Skeletal muscle satellite cell (primary cell): Measurements from ENCODE around the gene MYRIP.

Experiments used
- H3K27me3 ChIP-seq: 2 replicates; pipeline ENCODE4 v1.7.0; 2013; ENCODE audit warnings: low read length; ENCODE audit not compliant: control insufficient read depth, insufficient read depth
- H3K36me3 ChIP-seq: 2 replicates; pipeline ENCODE4 v1.7.0; 2013; ENCODE audit warnings: mild to moderate bottlenecking, control low read depth, low read length; ENCODE audit not compliant: insufficient read depth
- H3K4me1 ChIP-seq: 2 replicates; pipeline ENCODE4 v1.7.0; 2013; ENCODE audit warnings: low read length; ENCODE audit not compliant: control insufficient read depth, insufficient read depth
- H3K4me2 ChIP-seq: 2 replicates; pipeline ENCODE4 v1.7.0; 2013; ENCODE audit warnings: mild to moderate bottlenecking, low read length
- H3K4me3 ChIP-seq: 2 replicates; pipeline ENCODE4 v1.7.0; 2013; ENCODE audit warnings: low read length
- H3K9ac ChIP-seq: 2 replicates; pipeline ENCODE4 v1.7.0; 2013; ENCODE audit warnings: mild to moderate bottlenecking, low read depth, low read length, moderate library complexity
- H3K9me3 ChIP-seq: replicated peaks from 2 replicates; pipeline ENCODE4 v1.7.0; 2013; ENCODE audit warnings: mild to moderate bottlenecking, control low read depth, low read length

MYRIP gene

DNA sequence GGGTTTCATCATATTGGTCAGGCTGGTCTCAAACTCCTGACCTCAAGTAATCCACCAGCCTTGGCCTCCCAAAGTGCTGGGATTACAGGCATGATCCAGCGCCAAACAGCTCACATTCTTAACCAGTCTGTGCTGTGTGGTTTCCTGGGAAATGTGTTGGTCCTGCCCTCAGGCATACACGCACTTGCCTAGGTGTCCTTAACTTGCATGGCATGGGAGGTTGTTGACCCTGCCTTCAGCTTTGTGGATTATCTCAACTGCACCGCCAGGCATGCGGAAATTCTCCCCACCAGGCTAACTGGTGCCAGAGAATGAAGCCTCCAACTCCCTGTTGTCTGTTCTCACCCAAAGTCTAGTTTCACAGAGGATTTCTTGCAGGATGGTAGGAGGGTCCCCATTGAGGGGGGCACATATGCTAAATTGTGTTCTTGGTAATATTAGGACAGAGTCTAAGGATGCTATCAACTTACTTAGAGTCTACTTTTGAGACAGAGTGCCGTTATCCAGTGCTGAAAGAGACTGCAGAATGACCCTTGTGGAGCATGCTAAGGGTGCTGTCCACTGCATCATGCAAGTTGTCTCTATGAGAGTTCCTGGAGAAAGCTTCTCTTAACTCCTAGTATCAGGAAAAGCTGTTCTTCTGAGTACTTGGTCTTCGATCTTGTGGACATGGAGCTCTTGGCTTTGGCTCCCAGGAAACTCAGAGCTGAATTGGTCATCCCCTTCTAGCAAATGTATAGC, 438.5 kb downstream of the MYRIP start:
- Histone ChIP-seq H3K4me1 (no peaks in the 10 kb centered on the region), H3K36me3 (no peaks in the 10 kb centered on the region), H3K9me3 (no peaks in the 10 kb centered on the region), H3K9ac (no peak overlapping the region), H3K4me2 (no peak overlapping the region), H3K27me3 (no peaks in the 10 kb centered on the region), H3K4me3 (no peak overlapping the region)

DNA sequence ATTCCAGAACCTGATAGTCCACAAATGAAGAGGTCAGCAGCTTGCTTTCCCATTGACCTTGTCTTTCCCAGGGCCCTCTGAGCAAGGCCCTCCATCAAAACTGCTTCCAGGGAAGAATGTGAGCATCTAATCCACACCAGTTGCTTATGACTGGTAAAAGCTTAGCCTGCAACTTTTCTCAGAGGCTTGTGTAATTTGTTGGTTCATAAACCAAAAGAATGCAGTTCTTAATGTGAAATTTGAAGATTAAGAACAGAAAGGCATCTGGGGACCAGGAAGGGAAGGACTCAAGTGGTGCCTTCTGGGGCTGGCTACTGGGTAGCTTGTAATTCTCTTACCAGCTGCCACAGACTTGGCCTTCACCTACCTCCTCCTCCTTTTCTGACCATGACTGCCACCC, 439.2 kb downstream of the MYRIP start:
- Histone ChIP-seq H3K4me2 (no peak overlapping the region), H3K9ac (no peak overlapping the region), H3K27me3 (no peaks in the 10 kb centered on the region), H3K36me3 (no peaks in the 10 kb centered on the region), H3K9me3 (no peaks in the 10 kb centered on the region), H3K4me3 (no peak overlapping the region), H3K4me1 (no peaks in the 10 kb centered on the region)

DNA sequence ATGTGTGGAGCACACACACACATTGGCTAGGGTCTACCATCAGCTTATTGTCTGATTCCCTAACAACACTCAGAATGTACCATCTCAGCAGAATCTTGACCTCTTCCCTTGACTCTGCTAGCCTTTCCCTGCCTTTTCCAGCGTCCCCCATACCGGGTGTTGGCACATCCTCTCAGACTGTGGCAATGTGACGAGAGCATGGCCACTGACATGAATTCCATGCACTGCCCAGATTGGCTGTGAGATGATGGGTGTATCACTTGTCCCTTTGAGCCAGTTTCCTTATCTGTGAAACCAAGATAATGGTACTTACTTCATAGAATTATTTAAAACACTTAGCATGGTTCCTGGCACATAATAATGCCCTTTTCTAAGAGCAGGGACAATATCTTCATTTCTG, 439.8 kb downstream of the MYRIP start:
- Histone ChIP-seq H3K4me2 (no peak overlapping the region), H3K4me1 (no peaks in the 10 kb centered on the region), H3K4me3 (no peak overlapping the region), H3K36me3 (no peaks in the 10 kb centered on the region), H3K9ac (no peak overlapping the region), H3K9me3 (no peaks in the 10 kb centered on the region), H3K27me3 (no peaks in the 10 kb centered on the region)

DNA sequence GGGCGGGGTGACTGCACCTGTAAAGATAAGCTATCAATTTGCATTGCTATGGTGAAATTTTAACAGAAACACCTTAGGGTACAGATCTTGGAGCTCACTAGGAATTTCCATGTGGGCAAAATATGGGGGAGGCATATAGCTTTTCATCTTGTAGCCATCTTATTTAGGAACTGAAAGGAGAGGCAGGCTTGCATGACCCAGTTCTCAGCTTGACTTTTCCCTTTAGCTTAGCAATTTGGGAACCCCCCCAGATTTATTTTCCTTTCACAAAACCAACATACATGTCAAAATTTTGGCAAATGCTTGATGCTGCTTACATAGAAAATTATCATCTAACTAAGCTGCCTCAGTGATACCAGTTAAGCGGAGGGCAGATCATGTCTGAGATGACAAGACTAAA, 445.1 kb downstream of the MYRIP start:
- Histone ChIP-seq H3K36me3 (no peaks in the 10 kb centered on the region), H3K9me3 (no peaks in the 10 kb centered on the region), H3K4me1 (no peaks in the 10 kb centered on the region), H3K4me3 (no peak overlapping the region), H3K4me2 (no peak overlapping the region), H3K9ac (no peak overlapping the region), H3K27me3 (no peaks in the 10 kb centered on the region)

DNA sequence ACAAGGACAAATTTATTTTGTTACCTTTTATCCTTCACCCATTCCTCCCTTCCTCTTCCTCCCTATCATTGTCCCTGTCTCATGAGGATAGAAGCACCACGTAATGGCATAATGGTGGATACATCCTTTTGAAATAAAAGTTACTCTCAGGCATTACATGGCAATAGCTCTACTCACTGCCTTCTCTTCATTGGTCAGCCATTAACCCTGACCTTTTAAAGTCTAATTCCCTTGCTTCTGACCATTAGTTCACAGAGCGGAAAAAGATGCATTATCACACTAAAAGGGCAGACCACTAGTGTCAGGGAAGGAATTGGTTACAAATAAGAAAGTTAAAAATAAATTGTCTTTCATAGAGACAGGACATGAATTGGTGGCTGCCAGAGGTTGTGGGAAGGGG, 445.5 kb downstream of the MYRIP start:
- Histone ChIP-seq H3K9me3 (no peaks in the 10 kb centered on the region), H3K27me3 (no peaks in the 10 kb centered on the region), H3K9ac (no peak overlapping the region), H3K4me2 (no peak overlapping the region), H3K36me3 (no peaks in the 10 kb centered on the region), H3K4me1 (no peaks in the 10 kb centered on the region), H3K4me3 (no peak overlapping the region)

DNA sequence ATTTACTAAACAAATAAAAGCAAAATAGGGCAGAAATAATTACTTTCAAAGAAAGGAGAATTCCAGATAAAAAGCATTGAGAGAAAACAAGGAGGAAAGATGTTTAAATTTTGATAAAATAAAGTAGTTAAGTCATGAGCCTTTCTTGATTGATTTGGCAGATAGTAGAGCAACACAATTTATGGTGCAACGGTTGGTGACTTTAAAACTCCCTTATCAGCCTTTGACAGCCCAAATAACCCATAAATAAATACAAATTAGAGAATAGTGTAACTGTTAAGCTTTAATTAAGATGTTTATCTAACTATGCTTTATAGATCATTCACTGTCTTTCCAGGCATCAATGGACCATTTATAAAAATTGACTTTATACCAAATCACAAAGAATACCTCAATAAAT, 446.1 kb downstream of the MYRIP start:
- no peaks in the 10 kb centered on the region for H3K9me3 ChIP-seq
- no peaks in the 10 kb centered on the region for H3K36me3 ChIP-seq
- no peak overlapping the region for H3K4me2 ChIP-seq
- no peak overlapping the region for H3K4me3 ChIP-seq
- H3K4me1 ChIP-seq, result no peaks in the 10 kb centered on the region
- no peaks in the 10 kb centered on the region for H3K27me3 ChIP-seq
- no peak overlapping the region for H3K9ac ChIP-seq

DNA sequence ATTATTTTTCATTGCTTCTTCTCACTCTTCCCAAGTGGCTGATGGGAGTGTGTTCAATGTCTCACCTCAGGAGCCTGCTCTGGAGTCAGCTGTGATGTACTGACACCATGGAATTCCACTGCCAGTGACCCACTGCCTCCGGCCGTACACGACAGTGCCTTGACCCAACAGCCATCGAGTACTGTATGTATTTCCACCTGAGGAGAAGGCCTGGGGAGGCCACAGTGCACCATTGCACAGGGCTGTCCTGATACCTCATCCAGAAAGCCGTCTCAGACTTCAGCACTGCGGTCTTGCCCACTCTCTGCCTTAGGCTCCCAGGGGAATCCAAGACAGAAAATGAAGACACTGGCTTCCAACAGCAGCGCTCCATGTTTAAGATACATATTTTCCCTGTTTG, 448.7 kb downstream of the MYRIP start:
- H3K36me3 ChIP-seq, result no peaks in the 10 kb centered on the region
- no peaks in the 10 kb centered on the region for H3K4me1 ChIP-seq
- H3K4me2 ChIP-seq, result no peak overlapping the region
- H3K27me3 ChIP-seq, result no peaks in the 10 kb centered on the region
- no peak overlapping the region for H3K9ac ChIP-seq
- H3K4me3 ChIP-seq, result no peak overlapping the region
- no peaks in the 10 kb centered on the region for H3K9me3 ChIP-seq

DNA sequence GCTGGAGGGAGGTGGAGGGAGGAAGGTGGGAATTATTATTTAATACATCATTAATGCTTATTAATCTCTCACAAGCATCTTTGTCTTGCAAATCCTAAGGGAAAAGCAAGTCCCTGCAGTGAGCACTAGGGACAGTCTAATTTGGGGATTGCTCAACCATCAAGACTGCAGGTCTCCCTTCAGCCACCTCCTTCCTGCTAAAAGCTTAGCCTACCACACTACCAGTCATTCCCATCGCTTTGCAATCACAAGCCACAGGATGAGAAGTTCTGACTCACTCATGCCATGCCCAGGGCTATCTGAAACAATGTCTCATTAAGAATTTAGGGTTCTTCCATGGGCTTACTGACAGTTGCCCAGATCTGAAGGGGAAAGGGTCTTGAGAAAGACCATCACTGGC, 449.1 kb downstream of the MYRIP start:
- Histone ChIP-seq H3K4me3 (no peak overlapping the region), H3K27me3 (no peaks in the 10 kb centered on the region), H3K36me3 (no peaks in the 10 kb centered on the region), H3K4me2 (no peak overlapping the region), H3K4me1 (no peaks in the 10 kb centered on the region), H3K9ac (no peak overlapping the region), H3K9me3 (no peaks in the 10 kb centered on the region)

DNA sequence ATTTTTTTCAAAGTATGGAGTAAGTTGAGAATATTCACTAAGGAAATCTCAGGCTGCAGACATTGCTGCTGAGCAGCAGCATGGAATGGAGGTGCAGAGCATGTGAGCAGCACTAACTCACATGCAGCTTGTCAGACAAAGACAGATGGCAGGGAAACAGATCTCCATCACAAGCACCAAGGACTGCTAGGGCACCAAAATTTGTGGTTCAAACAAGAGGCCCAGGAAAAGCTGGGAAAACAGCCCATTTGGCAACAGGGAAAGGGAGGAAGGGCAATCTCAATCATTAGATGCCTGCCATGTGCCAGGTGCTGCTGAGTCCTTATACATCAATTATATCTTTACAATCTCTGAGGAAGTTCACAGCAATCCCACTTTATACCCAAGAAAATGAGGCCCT, 452.9 kb downstream of the MYRIP start:
- no peak overlapping the region for H3K4me2 ChIP-seq
- H3K9ac ChIP-seq, result no peak overlapping the region
- no peaks in the 10 kb centered on the region for H3K36me3 ChIP-seq
- H3K4me1 ChIP-seq, result no peaks in the 10 kb centered on the region
- no peaks in the 10 kb centered on the region for H3K9me3 ChIP-seq
- H3K4me3 ChIP-seq, result no peak overlapping the region
- H3K27me3 ChIP-seq, result no peaks in the 10 kb centered on the region

DNA sequence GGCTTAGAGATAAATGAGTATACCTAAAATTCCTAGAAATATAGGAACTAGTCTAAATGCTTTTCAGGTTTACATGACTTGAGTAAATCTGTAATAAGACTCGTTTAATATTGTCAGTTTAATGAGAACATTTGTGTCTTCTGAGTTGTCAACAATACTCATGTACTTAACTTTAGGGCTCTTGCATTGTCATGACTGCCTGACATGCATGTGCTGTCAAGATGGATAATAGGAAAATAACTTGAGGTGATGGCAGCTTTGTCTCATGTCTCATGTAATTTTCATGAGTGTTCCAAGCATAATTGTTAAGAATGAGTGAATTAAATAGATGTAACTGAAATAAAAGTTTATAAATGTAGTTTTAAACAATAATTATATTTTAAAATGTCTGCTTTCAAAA, 455.0 kb downstream of the MYRIP start:
- Histone ChIP-seq H3K9me3 (no peaks in the 10 kb centered on the region), H3K27me3 (no peaks in the 10 kb centered on the region), H3K4me2 (no peak overlapping the region), H3K36me3 (no peaks in the 10 kb centered on the region), H3K4me3 (no peak overlapping the region), H3K9ac (no peak overlapping the region), H3K4me1 (no peaks in the 10 kb centered on the region)

DNA sequence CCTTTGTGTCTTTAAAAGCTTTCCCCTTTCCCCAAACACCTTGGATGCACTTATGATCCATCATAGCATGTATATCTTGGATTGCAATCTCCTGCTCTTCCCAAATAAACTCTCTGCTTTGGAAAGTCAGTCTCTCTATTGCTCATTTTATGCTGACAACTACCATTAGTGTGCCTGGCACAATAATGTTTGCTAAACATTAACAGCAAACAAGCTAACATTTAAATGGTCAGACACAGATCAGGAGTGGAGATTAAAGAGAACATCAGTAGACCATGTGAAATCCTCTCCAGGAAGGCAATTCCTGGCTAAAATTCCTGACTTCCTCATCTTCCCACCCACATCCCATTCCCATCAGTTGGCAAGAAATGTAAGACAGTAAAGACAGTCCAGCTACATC, 455.8 kb downstream of the MYRIP start:
- Histone ChIP-seq H3K9ac (no peak overlapping the region), H3K4me2 (no peak overlapping the region), H3K36me3 (no peaks in the 10 kb centered on the region), H3K4me3 (no peak overlapping the region), H3K27me3 (no peaks in the 10 kb centered on the region), H3K9me3 (no peaks in the 10 kb centered on the region), H3K4me1 (no peaks in the 10 kb centered on the region)

DNA sequence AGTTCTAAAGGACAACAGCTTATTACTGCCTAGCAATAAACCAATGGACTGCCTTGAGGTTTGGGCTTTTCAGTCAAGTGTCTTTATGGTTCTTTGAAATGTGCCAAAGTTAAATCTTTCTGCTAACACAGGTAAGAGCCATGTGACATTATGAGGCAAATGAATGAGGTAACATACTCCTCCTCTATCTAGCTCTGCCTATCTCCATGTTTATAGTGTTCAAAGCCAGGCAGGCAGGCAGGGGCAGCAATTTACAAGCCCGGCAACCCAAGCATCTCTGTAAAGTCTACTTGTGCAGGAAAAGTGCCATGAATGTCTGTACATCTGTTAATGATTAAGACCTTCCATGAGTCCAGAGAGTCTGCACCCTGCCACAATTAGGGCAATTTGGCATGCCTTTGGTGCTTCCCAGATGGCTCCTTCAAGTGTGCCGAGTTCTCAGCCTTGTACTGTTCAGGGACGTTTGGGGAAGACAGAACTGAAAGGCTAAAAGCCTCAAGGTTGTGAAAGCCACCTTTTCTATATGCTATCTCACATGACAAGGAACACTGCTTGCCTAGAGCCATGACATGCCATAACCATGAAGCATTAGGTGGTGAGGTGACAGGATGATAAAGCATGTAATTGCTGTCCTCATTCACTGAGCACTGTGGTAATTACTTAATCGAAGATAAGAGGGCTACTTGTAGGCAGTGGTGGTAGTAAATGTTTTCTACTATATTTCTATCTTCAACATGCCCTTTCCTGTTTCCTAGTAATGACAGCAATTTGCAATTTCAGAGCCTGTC, 458.7 kb downstream of the MYRIP start:
- Histone ChIP-seq H3K9ac (no peak overlapping the region), H3K36me3 (no peaks in the 10 kb centered on the region), H3K9me3 (no peaks in the 10 kb centered on the region), H3K4me3 (no peak overlapping the region), H3K4me1 (no peaks in the 10 kb centered on the region), H3K27me3 (no peaks in the 10 kb centered on the region), H3K4me2 (no peak overlapping the region)
